HG03575 (cell line): Measurements from ENCODE around the gene EFCAB12.
"Not testable (repeated sequence)": the region's sequence is repeated elsewhere in the genome, so short reads cannot be mapped to it uniquely, and the experiment has no call there.

Experiments used
- ATAC-seq: cut with Tn5 transposase; IDR thresholded peaks from one replicate; pipeline ENCODE4 v1.9.1; 2021; ENCODE audit not compliant: unreplicated experiment, insufficient number of reproducible peaks, low FRiP score; ENCODE audit errors: extremely low read depth

Gene EFCAB12

DNA sequence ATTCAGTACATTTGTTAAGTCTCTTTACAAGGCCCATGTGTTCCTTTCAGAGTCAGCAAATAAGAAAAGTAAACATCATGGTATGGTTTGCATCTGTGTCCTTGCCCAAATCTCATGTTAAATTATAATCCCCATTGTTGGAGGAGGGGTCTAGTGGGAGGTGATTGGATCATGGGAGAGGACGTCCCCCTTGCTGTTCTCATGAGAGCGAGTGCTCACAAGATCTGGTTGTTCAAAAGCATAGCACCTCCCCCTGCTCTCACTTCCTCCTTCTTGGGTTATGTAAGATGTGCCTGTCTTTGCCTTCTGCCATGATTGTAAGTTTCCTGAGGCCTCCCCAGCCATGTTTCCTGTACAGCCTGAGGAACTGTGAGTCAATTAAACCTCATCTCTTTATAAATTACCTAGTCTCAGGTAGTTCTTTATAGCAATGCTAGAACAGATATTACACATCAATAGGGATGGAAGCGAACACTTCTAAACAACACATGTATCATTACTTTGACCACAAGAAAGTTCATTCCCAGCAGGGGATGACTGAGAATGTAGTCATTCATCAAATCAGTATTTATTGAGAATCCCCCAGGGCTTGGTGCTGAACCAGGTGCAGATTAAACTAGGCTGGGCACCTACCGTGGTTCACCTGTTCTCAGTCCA, 4.1 kb downstream of the EFCAB12 start:
- ATAC-seq: peak; percentile 49

DNA sequence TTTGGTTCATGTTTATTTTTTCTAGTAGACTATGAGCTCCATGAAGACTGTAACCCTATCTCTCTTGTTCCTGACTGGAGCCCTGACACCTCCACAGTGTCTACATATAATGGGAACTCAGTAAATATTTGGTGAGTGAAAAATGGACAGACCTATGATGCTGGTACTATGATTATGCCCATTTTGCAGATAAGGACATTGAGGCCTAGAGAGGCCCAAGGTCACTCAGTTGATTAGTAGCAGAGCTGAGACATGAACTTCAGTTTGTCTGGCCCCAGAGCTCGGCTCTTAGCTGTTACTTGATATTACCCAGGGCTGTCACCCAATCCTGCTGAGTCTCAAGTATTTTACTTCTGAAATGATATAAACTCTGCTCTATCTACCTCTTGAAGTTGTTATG, 5.5 kb downstream of the EFCAB12 start:
- ATAC-seq: no peak

DNA sequence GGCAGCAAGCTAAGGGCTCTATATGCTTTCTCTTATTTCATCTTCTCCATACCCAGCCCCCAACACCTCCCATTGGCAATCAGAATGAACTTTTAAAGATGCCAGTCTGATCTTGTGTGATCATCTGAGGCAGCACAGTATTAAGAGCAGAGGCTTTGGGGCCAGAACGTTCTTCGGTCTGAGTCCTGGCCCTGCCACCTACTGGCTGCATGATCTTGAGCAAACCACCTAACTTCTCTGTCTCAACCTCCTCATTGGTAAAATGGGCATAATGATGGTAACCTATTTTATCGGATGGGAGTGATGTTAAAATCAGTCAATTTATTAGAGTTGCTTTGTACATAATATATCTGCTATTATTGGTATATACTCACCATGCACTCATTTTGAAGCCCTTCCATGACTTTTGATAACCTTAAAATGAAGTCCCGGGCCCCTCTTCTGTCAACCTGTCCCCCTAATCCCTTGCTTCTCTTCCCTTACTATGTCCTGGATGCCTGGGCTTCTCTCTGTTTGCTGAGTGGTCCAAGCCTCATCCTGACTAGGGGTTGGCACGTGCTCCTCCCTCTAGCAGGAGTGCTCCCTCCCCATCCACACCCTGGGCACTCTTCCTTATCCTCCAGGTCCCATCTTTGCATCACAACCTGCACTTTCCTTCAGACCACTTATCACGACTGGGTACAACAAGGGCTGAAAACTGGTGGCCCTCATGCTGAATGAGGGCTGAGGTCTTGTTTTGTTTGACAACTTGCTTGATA, 6.3 kb downstream of the EFCAB12 start:
- ATAC-seq: no peak

DNA sequence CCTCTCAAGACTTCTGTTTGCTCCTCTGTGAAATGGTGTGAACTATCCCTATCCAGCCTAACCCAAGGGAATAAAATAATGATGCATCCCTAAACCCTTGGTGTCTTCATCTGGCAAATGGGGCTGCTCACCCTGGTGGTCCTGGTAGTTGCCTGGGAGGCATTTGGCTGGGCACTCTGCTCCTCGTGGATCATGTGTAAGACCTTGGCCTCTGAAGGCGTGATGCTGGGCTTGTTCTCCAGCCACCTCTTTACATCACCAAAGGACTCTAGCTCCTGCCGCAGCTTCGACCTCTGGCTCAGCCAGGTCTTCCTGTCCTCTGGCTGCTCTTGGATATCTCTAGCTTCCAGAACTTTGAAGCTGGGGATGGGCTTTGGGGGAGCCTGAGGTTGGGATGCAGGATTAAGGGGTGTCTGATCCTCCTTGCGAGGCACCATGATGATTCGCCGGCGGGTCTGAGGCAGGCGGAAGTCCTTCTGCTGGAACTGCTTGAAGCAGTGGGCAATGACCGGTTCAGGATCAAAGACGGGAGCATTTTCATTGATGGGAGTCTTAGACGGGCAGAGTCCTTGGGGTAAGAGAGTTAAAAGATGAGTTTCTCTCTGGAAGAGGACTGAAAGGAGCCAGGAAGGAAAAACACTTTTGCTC, 7.1 kb downstream of the EFCAB12 start:
- no peak for ATAC-seq

DNA sequence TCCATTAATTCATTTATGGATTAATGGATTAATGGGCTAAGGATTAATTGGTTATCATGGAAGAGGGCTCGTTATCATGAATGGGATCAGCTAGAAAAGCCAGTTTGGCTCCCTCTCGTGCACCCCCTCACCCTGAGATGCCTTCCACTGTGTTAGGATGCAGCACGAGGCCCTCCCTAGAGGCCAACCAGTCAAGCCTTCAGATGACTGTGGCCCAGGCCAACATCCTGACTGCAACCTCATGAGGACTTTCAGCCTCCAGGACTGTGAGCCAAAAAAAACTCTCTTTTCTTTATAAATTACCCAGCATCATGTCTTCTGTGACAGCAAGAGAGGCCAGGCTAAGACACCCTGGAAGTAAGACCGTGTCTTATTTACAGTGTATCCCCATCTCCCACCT, 9.0 kb downstream of the EFCAB12 start:
- ATAC-seq: no peak

DNA sequence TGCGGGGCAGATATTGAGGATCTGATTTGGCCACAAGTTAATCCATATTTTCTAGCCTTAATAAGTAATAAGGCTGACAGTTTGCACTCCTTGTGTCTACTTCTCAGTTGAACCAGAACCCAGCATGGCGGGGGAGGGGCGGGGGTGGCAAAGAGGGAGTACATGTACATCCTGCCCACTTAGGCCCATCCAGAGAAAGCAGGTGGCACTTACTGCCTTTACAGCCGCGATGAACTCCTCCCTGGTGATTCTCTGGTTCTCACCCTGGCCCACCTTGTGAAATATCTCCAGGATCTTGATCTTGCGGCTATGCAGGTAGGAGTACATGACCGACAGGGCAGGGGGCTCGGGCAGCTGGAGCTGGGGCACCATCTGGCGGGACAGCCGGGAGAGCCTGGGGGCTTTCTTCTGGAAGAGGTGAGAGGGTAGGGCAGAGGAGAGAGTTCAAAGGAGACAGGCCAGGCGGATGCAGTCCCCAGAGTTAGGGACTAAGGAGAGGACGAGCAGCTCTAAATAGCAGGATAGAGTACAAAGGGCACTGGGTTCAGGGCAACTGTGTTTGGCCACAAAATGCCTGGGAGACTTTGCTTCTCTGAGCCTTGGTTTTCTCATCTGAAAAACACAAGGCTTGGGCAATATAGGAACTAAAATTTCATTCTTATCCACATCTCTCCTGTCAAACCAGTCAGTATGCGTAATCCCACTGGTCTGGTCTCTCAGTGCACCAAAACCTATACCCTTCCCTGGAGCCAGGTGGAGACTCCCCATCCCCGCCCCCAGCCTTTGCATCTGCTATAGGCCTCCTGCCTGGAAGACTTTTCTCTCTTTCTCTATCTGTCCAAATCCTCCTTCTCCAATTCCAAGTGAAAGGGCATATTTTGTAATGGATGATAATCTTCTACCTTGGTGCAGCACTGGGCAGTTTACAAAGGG, 10.1 kb downstream of the EFCAB12 start:
- no peak for ATAC-seq

DNA sequence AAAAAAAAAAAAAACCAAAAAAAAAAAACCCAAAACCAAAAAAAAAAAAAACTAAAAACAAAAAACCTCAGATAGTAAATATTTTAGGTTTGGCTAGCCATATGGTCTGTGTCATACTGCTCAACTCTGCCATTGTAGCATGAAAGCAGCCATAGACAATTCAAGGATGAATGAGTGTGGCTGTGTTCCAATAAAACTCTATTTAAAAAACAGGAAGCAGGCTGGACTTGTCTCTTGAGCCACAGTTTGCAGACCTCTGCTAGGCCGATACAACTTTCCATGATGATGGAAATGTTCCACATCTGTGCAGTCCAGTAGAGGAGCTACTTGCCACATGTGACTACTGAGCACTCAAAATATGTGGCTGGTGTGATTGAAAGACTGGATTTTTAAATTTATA, 11.1 kb downstream of the EFCAB12 start:
- ATAC-seq: no peak

DNA sequence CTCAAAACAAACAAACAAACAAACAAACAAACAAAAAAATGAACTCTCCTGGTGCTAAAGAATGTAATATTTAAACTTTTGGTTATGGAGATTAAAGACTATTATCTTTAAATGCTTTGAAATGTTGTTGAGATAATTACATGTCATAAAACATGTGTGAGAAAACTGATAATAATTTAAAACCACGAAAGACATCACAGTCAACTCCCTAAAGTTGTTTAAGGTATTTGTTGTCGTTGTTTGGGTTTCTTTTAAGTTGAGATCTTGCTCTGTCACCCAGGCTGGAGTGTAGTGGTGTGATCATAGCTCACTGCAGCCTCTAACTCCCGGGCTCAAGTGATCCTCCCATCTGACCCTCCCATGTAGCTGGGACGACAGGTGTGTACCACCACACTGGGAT, 12.0 kb downstream of the EFCAB12 start:
- no peak for ATAC-seq

DNA sequence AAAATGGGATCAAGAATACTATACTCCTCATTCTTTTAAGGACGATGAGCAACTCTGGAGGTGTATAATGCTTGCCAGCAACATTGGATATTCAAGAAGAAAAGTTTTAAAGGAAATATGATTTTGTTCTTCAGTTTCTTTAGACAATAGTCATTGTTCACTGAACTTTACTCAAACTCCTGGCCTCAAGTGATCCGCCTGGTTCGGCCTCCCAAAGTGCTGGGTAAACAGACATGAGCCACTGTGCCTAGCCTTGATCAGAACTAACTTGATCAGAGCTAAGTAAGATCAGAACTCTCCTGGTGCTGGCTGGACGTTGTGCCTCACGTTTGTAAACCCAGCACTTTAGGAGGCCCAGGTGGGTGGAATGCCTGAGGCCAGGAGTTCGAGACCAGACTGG, 12.6 kb downstream of the EFCAB12 start:
- no peak for ATAC-seq

DNA sequence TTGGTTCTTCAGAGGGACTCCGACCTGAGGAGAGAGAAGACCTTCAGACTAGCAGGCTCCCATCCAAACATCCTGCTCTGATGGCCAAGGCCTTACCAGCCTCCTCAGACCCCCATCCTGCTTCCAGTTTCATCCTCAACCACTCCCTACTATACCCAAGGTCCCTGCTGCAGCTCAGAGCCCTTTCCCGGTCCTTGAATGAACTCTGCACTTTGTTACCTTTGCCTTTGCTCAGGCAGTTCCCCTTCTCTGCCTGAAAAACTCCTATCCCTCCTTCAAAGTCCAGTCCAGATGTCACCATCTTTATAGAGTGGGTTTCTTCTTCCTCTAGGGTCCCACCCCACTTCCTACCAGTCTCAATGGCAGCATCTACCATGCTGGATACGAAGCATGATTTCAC, 13.1 kb downstream of the EFCAB12 start:
- no peak for ATAC-seq

DNA sequence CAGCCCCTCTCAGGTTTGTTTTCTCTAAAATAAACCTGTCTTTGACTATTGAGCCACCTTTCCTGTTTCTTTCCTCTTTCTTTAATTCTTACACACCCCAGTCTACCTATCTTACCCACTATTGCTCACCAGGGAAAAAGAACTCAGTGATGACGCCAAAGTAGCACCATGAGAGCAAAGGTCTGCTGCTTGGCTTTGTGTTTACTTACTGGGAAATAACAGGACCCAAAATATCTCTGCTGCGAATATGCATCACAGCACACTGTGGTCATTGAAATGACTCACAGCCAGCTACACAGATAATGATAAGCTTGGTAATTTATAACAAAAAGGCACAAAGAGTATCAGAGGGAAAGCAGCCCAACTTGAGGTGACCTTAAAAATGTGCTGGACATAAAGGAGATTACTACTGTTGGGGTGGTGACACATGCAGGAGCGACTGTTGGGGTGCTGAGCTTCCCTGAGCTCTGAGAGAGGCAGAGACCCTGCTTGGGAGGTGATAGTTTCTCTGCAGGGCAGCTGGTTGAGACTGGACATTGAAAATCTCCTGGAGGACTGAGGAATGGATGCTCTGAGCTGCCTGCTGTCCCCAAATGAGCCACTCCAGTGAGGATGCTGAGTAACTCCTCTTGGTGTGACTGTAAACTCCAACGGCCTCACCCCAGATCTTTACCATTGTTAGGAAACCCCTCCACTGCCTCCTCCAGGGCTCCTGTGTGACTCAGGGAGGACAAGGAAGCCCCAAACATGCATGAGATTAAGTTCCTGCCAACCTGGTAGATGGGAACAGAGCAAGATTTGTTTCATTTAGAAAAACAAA, 14.5 kb downstream of the EFCAB12 start:
- ATAC-seq: no peak

DNA sequence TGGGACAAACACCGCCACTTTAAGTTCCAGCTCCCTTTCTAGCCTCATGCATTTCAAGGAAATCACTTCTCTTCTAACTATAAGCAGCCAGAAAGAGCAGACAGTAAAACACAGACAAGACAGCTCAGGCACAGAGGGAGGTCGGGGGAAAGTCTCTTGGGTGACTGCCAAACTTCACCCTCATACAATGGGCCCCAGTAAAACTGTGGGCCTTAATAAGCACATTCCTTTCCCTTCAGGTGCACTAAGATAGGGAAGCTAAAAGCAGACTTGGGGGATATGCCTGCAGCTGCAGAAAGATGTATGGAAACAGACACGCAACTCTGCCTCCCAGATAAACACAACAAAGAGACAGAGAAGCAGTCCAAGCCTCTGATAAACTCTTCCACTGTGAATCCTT, 15.2 kb downstream of the EFCAB12 start:
- not testable (repeated sequence) for ATAC-seq

DNA sequence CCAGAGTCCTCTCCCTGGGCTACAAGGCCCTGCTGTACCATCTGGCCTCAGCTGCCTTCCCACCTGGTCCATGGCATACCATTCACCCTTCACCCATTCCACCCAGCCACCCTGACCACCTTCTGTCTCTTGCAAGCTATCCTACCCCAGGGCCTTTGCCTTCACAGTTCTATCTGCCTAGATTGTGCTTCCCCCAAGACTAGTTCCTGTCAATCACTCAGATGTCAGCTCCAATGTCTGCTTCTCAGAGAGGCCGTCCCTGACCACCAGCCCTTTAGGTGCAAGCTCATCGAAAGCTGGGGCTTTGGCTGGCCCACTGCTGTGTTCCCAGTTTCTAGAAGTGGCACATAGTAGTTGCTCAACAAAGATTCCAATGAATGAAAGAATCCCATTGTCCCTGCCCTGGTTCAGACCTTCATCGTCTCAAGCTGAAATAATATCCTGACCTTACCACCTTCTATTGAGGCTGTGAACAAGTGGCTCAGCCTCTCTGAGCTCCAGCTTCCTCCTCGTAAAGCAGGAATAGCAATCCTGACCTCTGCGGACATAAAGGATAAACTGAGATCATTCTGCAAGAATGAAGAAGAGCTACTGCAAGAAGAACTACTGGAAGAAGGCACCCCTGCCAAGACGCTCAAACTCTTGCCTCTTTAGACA, 15.8 kb downstream of the EFCAB12 start:
- no peak for ATAC-seq

DNA sequence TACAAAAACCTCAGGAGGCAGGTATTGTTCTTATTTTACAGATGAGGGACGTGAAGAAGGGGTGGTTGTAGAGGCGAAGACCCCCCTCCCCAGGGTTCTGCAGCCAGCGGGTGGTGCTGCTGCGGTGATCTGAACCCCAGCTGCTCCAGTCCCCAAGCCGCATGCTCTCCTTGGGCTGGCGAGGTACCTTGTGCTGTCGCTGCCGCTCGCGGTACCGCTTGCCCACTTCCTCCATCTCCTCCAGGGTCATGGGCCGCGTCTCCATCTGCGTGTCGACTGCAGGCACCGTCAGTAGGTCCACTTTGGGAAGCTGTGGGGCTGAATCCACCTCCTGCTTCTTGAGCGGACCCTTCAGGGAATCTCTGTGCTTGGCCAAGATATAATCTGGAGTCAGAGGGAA, 17.5 kb downstream of the EFCAB12 start:
- ATAC-seq: no peak

DNA sequence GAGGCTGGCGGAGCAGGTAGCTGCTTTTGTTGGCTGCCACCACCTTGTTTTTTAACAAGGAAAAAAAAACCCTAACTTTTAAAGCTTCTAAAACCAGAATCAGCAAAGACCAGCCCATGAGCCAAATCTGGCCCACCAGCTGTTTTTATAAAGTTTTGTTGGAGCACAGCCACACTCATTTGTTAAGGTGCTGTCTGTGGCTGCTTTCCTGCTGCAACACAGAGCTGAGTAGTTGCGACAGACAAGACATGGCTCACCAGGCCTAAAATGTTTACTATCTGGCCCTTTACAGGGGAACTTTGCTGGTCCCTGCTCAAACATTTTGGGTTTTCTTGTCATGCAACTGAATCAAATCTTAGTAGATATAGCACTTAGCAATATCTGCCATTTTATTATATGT, 18.9 kb downstream of the EFCAB12 start:
- ATAC-seq: no peak

DNA sequence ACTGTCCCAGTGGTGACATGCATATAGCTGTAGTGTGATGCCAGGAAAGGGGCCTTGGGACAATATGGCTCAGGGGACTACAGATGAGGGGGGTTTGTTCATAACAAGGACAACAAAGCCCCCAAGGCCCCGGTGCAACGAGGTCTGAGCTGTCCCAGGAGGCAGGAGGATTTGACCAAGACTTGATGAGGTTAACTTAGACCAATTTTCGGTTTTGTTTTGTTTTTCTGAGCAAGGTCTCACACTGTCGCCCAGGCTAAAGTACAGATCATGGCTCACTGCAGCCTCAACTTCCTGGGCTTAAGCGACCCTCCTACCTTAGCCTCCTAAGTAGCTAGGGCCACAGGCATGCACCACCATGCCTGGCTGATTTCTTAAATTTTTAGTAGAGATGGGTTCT, 23.8 kb downstream of the EFCAB12 start:
- no peak for ATAC-seq

DNA sequence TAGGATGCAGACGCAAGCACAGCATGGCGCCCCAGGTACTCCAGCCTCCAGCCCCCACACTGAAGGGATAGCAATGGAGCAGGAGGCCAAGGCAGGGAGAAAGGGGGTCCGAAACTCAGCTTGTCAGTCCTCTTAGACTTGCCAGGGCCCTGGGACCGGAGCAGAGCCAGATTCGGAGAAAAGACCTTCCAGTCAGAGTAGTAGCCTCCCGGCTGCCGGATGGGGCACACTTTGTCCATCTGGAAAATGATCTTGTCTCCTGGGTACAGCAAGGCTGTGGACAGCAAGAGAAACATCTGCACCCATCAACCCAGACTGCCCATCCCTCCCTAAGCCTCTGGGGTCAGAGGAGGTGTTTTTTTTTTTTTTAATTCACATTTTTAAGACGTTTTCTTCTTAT, 24.3 kb downstream of the EFCAB12 start:
- no peak for ATAC-seq

DNA sequence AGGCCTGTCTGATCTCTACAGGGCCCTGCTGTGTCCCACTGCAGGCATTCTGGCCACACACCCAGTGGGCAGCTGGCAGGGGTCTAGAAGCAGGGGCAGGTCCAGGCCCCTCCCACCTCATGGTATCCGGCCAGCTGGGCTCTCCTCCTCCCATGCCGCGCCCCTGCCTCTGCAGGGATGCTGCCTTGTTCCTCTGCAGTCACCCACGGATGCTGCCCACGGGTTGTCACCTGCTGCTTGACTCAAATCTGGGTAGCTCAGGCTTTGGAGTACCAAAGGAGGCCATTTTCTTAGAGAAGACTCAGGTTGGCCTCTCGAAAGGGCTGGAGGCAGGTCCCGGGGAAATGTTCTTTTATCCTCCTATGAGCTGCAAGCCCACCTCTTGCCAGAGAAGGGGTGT, 25.0 kb downstream of the EFCAB12 start:
- ATAC-seq: no peak
